ENCODE measurements around the gene RTTN.

DNA sequence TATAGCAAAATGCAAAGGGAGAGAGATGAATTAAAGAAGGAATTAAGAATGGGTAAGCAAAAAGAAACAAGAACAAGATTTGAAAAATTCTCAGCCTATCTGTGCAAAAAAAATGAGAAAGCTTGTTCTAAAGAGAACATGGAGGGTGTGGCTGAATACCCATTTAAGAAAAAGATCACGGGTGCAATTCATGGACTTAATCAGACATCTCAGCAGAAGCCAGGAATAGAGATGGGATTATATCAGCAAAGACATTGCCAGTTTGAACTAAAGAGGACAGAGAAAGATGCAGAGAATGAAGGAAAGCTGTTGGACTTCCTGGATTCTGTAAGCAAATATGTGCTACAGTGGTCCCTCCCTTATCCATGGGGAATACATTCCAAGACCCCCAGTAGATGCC, 115.6 kb downstream of the RTTN start:
- TF ChIP-seq, protein P1, sequence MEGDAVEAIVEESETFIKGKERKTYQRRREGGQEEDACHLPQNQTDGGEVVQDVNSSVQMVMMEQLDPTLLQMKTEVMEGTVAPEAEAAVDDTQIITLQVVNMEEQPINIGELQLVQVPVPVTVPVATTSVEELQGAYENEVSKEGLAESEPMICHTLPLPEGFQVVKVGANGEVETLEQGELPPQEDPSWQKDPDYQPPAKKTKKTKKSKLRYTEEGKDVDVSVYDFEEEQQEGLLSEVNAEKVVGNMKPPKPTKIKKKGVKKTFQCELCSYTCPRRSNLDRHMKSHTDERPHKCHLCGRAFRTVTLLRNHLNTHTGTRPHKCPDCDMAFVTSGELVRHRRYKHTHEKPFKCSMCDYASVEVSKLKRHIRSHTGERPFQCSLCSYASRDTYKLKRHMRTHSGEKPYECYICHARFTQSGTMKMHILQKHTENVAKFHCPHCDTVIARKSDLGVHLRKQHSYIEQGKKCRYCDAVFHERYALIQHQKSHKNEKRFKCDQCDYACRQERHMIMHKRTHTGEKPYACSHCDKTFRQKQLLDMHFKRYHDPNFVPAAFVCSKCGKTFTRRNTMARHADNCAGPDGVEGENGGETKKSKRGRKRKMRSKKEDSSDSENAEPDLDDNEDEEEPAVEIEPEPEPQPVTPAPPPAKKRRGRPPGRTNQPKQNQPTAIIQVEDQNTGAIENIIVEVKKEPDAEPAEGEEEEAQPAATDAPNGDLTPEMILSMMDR (conservative IDR thresholded peaks at IDR 0.05; ENCODE audit: low read depth, low read length): no peak
- TF ChIP-seq EZH2 (IDR thresholded peaks at IDR 0.05; ENCODE audit: borderline replicate concordance, low read depth, low read length, poor library complexity, severe bottlenecking): no peak
